HG02798 (cell line): Measurements from ENCODE around the gene PLD1.
"Not testable (repeated sequence)": the region's sequence is repeated elsewhere in the genome, so short reads cannot be mapped to it uniquely, and the experiment has no call there.

Source experiments
- ATAC-seq: cut with Tn5 transposase; IDR thresholded peaks from one replicate; pipeline ENCODE4 v1.9.1; 2021; ENCODE audit warnings: mild to moderate bottlenecking; ENCODE audit not compliant: unreplicated experiment, poor library complexity

Gene PLD1

GRCh38 chr3:171592786-171593185, 217.5 kb downstream of the PLD1 start:
- ATAC-seq: no peak

GRCh38 chr3:171591070-171591469, 219.2 kb downstream of the PLD1 start:
- no peak for ATAC-seq

GRCh38 chr3:171586274-171586673, 224.0 kb downstream of the PLD1 start:
- ATAC-seq: no peak

DNA sequence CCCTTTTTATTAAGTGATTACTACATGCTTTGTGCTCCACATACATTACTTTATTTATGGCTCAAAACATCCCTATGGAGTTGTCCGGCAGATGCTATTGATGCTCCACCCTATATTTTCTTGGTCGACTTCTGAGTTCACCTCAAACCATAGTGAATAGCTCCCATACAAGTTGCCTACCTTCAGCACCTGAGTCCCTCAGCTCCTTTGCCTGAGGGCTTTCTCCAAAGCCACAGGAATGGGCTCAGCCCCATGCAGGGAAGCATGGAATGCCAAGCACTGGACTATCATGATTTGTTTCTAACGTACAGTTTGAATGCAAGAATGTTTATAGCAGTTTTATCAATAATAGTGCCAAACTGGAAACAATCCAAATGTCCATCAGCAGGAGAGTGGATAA, 225.2 kb downstream of the PLD1 start:
- ATAC-seq: no peak

DNA sequence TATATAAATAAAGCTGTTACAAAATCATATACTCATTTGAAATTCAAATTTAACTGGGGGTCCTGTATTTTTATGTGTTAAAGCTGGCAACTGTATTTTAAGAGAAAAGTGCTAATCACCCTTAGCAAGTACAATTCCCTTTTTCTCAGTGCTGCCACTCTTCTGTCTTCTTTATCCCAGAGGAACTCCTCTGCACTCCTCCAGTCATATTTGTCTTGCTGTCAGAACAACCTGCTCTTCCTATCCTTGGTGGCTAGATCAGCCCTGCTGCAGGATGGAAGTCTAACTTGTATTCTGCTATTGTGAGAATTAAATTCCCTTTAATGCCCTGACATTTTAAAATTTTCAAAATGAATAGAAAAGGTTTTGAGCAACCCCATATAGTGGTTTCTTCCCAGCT, 226.2 kb downstream of the PLD1 start:
- ATAC-seq: no peak

- no peak for ATAC-seq
Observed at GRCh38 chr3:171574556-171575240, 235.6 kb downstream of the PLD1 start.

DNA sequence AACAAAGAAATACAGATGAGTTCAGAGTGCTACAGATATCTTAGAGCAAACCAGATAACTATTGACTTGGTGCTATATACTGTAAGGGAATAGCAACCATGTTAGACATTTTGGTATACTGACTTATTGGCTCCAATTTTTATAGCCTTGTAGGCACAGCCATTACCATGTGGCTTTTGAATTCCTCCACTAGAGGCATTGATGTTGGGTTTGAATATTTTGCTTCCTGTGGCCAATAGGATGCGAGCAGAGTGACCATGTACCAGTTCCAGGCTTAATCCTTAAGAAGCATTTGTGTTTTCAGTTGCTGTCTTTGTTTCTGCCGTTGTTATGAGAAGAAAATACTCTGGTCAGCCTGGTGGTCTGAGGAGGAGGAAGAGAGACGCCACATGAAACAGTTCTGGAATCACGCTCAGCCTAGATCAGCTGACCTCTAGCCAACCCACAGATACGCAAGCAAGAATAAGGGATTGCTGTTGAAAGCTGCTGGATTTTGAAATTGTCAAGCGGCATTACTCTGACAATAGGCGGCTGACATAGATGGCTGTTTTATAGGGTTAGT, 240.6 kb downstream of the PLD1 start:
- ATAC-seq: no peak

DNA sequence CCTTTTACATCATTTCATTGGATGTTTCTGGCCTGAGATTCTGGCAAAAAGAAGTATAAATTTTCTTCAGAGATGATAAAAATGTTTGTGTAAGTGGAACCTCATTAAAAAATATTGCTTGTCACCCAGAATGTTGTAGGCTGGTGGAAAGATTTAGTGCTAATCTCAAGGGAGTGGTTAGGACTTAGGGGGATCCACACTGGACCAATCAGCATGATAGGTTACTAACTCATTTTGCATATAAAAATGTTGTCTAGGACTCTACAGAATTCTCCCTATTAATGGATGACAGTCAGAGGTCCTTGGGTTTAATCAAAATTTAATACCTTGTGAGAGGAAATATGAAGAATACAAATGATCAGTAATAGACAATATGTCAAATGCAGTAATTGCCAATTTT, 241.5 kb downstream of the PLD1 start:
- ATAC-seq: no peak

- ATAC-seq: no peak
Observed at GRCh38 chr3:171566803-171567422, 243.4 kb downstream of the PLD1 start.

- no peak for ATAC-seq
Observed at GRCh38 chr3:171565481-171566058, 244.7 kb downstream of the PLD1 start.

GRCh38 chr3:171564748-171565480, 245.4 kb downstream of the PLD1 start:
- no peak for ATAC-seq

- no peak for ATAC-seq
Observed at GRCh38 chr3:171563298-171563697, 247.0 kb downstream of the PLD1 start.

- ATAC-seq: not testable (repeated sequence)
Observed at GRCh38 chr3:171562459-171562858, 247.8 kb downstream of the PLD1 start.

- no peak for ATAC-seq
Observed at GRCh38 chr3:171561596-171562323, 248.5 kb downstream of the PLD1 start.

DNA sequence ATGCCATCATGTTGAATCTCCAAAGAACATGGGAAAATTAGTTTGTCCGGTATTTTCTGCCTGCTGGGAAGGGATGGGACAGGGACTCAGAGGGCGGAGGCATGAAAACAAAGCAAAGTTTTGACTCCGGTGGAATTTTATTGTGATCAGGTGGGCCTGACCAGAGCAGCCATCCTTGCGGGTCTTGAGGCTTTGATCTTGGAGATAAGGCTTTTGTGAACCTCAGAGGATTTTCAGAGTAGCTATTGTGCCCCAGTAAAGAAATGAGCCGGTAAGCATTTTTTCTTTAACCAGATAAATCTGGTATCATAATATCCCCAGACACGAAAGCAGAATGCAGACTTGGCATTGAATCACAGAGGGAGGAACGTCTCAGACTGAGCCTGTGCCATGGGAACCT, 250.7 kb downstream of the PLD1 start:
- ATAC-seq: no peak

DNA sequence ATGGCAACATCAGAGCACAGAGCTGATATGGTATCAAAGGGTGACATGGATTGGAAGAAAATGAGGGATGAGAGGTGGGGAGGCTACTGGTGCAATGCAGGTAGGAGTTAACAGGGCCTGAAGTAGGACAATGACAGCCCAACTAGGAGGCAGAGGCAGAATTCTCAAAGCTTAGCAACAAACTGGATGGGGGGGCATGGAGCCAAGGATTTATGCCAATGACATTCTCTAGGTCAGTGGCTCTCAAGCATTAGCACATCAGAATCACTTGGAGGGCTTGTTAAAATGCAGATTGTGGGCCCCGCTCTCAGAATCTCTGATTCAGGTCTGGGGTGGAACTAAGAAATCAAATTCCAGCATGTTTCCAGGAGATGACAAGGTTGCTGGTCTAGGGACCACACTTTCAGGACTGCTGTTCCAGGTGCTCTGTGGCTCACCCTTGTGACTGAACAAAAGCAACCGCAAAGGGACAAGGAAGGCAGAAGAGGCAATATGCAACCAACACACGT, 252.0 kb downstream of the PLD1 start:
- ATAC-seq: no peak

GRCh38 chr3:171557173-171557572, 253.1 kb downstream of the PLD1 start:
- ATAC-seq: no peak

DNA sequence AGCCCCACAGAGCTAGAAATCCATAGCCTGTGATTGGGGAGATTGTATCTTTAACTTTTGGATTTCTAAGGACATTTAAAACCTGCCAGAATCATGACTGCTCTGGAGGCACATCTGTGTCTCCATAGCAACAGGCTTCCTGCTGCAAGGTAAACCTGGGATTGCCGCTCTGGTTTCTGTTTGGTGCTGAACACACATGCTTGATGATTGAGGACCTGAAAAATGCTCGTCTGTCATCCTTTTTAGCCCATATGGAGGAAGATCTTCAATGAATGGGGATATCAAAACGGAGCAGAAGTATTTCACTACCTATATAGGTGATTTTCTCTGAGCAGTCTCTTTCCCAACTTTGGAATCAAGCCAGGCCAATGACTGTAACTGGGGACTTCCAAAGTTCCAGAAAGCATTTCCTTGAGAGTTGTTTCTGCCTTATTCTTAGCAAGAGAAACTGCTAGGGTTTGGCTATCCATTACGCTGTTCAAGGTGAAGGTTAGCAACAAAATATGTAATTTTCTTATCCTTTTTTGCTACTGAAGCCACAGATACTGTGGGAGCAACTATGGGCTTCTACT, 253.6 kb downstream of the PLD1 start:
- ATAC-seq: no peak

DNA sequence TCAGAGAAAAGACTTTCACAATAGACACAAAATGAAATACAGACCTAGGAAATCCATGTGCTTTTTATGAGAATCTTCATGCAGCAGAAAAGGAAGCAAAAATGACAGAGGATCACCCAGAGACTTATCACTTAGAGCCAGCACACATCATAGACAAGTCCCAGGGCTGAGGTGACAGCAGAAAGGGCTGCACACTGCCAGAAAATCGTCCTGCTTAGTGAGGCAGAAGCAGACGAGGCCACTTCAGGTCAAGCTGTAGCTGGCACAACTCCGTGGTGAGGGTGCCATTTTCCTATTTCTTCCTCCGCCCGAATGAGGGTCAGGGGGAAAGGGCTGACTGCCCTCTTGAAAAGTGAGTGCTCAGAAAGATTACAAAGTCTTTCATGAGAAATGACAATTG, 254.1 kb downstream of the PLD1 start:
- no peak for ATAC-seq

- ATAC-seq: no peak
Observed at GRCh38 chr3:171553086-171553485, 257.2 kb downstream of the PLD1 start.
